ENCODE measurements around the gene TDRD1.

TDRD1 gene

GRCh38 chr10:114266521-114266920 lies 87.4 kb downstream of the TDRD1 start:
- DNase-seq (ENCODE audit: low spot score): no peak

DNA sequence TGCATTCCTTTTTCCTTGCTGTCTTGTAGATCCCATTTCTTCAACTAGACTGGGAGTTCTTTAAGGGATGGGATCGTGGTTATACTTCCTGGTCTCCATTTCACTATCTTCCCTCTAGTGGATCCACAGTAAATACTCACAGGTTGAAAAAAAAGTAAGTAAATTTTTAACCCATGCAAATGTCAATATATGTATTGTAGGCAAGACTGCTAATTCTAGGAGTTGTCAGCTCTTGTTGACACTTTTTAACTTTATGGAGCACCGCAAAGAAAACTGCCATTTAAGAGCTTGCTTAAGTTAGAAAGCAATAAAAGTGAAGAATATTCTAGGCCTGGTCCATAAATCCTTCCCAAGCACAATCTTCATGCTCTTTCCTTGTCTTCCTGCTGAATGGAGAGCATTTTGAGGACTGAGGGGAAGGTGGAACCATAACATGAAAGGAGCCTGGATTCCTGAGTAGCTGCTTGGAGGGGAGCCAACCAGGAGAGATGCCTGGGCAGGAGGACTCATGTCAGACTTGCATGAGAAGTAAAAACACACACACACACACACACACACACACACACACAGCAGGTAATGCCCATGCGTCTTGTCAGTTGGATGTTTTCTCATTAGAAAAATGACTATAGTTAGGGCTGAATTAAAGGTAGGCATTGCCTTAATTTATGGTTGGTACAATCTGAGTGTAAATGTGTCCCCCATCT lies 92.1 kb downstream of the TDRD1 start:
- DNase-seq (ENCODE audit: low spot score): no peak

DNA sequence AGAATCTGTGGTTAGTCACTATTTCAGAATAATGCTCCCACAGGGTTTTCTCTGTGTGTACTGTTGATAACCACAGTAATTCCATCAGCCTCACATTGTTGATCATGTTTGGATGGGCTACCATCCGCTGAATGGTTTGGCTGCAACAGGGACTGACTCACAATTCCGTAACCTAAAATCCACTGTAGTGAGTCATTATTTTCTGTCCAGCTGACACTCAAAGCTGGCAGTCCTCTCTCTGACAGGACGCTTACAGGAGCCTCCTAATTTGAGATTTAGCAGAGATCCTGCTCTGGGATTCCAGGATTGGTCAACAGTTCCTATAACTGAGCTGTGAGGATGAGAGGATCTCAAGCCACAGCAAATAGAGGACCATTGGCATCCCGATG lies 92.6 kb downstream of the TDRD1 start:
- DNase-seq (ENCODE audit: low spot score): no peak

DNA sequence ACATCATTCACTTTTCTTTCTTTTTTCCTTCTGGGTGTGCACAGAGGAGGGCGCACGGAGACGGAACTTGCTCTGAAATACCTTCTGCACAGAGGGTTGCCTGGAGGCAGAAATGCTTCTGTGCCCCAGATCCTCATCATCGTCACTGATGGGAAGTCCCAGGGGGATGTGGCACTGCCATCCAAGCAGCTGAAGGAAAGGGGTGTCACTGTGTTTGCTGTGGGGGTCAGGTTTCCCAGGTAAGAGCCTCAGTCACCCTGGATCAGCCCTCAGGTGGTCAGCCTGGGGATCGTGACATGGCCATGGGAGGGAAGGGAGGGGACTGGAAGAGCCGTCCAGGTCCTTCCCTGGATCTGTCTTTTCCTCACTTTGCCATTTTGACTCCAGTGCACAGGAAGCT lies 93.5 kb downstream of the TDRD1 start:
- no peak for DNase-seq (ENCODE audit: low spot score)

DNA sequence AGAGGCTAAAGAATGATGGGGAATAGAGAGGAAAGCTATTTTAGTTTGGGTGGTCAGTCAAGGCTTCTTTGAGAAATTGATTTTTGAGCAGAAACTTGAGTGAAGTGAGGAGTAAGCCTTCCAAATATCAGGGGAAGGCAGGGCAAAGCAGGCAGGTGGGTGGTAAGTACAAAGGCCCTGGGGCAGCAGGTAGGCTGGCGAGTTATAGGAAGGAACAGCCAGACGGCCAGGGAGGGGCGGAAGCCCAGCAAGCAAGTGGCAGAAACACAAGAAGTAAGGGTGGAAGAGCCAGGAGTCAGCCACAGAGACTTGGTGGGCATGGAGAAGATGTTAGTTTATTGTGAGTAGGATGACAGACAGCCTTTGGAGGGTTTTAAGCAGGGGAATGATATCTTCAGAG lies 94.8 kb downstream of the TDRD1 start:
- DNase-seq (ENCODE audit: low spot score): no peak

DNA sequence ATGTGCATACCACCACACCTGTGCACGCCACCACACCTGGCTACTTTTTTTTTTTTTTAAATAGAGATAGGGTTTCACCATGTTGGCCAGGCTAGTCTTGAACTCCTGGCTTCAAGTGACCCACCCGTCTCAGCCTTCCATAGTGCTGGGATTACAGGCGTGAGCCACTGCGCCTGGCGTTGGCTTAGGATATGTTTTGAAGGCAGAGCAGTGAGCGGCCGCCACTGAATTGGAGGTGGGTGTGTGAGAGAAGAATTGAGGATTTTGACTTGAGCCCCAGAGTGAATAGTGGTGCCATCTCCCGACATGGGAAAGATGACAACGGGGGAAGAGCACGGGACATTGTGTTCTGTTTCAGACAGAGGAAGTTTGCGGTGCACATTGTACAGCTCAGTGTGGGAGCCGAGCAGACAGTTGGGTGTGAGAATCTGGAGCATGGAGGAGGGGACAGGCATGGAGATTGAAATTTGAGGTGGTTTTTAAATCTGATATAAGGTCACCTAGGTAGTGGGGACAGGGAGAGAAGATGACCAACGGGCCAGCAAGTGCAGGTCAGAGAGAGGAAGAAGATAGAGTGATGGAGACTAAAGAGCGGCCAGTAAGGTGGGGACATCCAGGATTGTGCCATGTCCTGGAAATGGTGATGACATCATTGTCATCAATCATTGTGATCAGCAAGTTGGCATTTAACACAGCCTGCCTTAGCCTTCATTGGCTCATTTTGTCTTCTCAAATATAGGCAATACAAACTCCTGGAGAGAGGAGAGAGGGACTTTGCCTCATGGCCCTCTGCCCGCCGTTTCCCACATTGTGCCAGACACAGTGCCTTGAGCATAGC lies 95.7 kb downstream of the TDRD1 start:
- no peak for DNase-seq (ENCODE audit: low spot score)

DNA sequence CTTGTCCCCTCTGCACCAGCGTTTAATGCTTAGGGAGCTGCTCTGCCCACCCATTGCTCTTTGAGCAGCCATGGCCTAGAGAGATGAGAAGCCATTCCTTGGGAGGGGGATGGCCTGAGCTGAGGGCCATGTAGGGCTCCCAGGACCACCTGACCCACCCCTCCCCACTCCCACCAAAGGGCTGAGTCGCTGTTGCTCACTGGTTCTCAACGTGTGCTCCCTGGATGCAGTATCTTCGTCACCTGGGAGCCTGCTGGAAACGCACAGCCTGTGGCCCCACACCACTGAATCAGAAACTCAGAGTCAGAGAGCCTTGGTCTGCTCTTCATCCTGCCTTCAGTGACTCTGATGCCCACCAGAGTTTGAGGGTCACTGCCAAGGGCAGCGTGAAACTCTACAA lies 96.9 kb downstream of the TDRD1 start:
- no peak for DNase-seq (ENCODE audit: low spot score)

DNA sequence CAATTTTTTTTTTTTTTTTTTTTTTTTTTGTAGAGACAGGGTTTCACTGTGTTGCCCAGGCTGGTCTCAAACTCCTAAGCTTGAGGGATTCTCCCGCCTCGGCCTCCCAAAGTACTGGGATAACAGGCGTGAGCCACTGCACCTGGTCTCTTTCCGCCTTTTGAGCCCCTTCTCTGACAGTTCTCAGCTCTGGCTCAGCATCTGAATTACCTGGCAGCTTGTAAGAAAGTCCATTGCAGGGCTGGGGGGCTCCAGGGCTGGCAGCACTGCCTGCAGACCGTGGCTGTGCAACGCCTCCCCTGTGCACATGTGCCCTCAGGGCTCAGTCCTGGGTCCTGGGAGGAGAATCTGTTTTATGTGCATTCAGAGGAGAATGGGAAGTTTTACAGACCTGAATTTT lies 97.5 kb downstream of the TDRD1 start:
- DNase-seq (ENCODE audit: low spot score): no peak

- no peak for DNase-seq (ENCODE audit: low spot score)
These were observed 99.2 kb downstream of the TDRD1 start for GRCh38 chr10:114278140-114278883.

DNA sequence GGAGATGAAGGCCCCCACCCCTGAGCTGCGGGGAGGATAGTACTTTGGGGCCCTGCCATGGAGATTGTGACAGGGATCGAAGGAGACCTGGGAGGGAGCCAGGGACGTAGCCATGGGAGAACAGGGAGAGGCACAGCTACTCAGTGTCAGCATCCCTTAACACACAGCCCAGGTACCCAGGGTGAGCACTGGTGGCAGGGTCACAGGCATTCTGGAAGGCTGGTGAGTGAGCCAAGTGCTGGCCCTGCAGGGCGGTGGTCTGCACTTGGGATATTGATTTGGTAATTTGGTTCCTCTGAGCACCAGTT lies 99.7 kb downstream of the TDRD1 start:
- DNase-seq (ENCODE audit: low spot score): no peak

- DNase-seq (ENCODE audit: low spot score): no peak
These were observed 100.1 kb downstream of the TDRD1 start for GRCh38 chr10:114279289-114279688.

DNA sequence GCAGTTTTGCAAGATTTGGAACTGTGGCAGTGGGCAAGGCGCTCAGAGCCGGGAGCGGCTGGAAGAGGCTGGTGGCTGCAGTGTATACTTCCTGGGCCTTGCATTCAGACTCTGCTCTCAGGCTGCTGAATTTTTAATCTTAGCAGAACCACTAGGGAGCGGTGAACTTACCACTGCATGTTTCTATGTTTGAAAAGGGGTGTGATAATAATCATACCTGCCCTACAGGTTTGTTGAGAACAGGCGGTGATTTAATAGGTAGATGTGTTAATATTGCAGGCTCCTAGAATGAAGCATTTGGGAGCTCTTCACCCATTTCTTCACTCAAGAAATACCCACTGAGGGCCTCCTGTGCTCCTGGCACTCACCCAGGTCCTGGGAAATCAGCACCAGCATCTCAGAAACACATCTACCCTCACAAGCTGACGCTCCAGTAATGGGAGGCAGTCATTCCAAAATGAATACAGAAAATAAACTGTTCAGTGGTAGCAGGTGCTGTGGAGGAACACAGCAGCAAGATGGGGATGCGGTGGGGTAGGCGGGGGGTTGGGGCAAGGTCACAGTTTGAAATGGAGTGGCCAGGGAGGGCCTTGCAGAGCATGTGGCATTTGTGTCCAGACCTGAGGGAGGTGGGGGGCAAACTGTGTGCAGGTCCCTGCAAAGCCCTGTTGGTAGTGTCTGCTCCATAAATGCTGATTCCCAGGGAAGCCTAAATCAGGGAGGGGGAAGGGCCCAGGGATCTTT lies 100.9 kb downstream of the TDRD1 start:
- no peak for DNase-seq (ENCODE audit: low spot score)

DNA sequence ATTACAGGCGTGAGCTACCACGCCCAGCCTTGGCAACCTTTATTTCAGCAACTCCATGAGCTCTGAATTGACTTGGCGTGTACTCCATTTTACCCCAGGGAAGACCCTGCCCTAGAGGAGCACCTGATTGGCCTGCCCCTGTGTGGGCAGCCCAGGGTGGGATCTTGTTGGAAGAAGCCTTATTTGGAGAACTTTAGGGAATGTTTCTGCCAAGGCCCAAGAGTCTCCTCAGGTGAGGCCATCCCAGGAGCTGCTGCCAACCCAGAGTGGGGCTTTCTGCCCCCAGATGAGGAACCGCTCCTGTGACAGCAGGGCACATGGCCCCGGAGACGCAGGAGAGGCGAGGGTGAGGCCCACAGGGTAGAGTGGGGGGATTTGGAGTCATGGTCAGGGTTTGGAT lies 101.9 kb downstream of the TDRD1 start:
- no peak for DNase-seq (ENCODE audit: low spot score)

GRCh38 chr10:114281461-114281860 lies 102.3 kb downstream of the TDRD1 start:
- no peak for DNase-seq (ENCODE audit: low spot score)
